Left lobe of liver (tissue), 2 donors: ENCODE results near the gene ATP9B. TPM values are rescaled to one million over a fixed set of nuclear protein-coding genes. Genes with fewer than 3 reads are reported as not detected.

ENCODE experiments used
- ATAC-seq: fragments of 200-7000 bp; cut with Tn5 transposase; one replicate; pipeline ENCODE4 v1.9.1; 2020; ENCODE audit warnings: mild to moderate bottlenecking, moderate library complexity
- DNase-seq: peaks from one replicate; pipeline ENCODE4 v3.0.0-alpha.2; 2020; ENCODE audit warnings: low spot score
- total RNA-seq: library from RNA; stranded (reverse); gene quantifications from one replicate; pipeline ENCODE4 v1.2.1, GENCODE V29; 2021
- donor health status: DM: no; HTN: no; CAD: no; lungs with moderate emphysema.
- donor health status: DM: no; HTN: yes; CAD: no.

The ATP9B gene
- total RNA-seq, 1 donor from 2014 or later, result 11.1 TPM

GRCh38 chr18:79345366-79345765 is 276.2 kb downstream of the ATP9B start:
- DNase-seq (no peak), ATAC-seq (no peak)

- no peak for ATAC-seq
Measured at GRCh38 chr18:79345981-79346380, 276.8 kb downstream of the ATP9B start.

GRCh38 chr18:79348066-79348465 is 278.9 kb downstream of the ATP9B start:
- ATAC-seq (no peak), DNase-seq (no peak)

More at GRCh38 chr18:79345981-79346380, 276.8 kb downstream of the ATP9B start:
- DNase-seq, result no peak

GRCh38 chr18:79352432-79352831 is 283.2 kb downstream of the ATP9B start:
- ATAC-seq, result no peak
- no peak for DNase-seq

GRCh38 chr18:79353267-79353666 is 284.1 kb downstream of the ATP9B start:
- DNase-seq (no peak), ATAC-seq (peak; percentile 49)

- DNase-seq (no peak), ATAC-seq (no peak)
Measured at GRCh38 chr18:79354350-79354749, 285.2 kb downstream of the ATP9B start.

GRCh38 chr18:79355433-79356335 is 286.5 kb downstream of the ATP9B start:
- no peak for DNase-seq
- no peak for ATAC-seq

- ATAC-seq (no peak), DNase-seq (no peak)
Measured at GRCh38 chr18:79356435-79356834, 287.2 kb downstream of the ATP9B start.

- DNase-seq (no peak), ATAC-seq (no peak)
Measured at GRCh38 chr18:79360933-79361332, 291.7 kb downstream of the ATP9B start.

- no peak for ATAC-seq
Measured at GRCh38 chr18:79361766-79362522, 292.8 kb downstream of the ATP9B start.

GRCh38 chr18:79365701-79366100 is 296.5 kb downstream of the ATP9B start:
- no peak for ATAC-seq

More at GRCh38 chr18:79361766-79362522, 292.8 kb downstream of the ATP9B start:
- peak; percentile 34 for DNase-seq

GRCh38 chr18:79366177-79367094 is 297.2 kb downstream of the ATP9B start:
- DNase-seq, result no peak
- no peak for ATAC-seq

More at GRCh38 chr18:79365701-79366100, 296.5 kb downstream of the ATP9B start:
- peak; percentile 30 for DNase-seq

- DNase-seq (no peak), ATAC-seq (no peak)
Measured at GRCh38 chr18:79367480-79367879, 298.3 kb downstream of the ATP9B start.

- DNase-seq, result peak; percentile 40
Measured at GRCh38 chr18:79367989-79368388, 298.8 kb downstream of the ATP9B start.

GRCh38 chr18:79368681-79369080 is 299.5 kb downstream of the ATP9B start:
- peak; percentile 29 for ATAC-seq
- peak; percentile 36 for DNase-seq

More at GRCh38 chr18:79367989-79368388, 298.8 kb downstream of the ATP9B start:
- no peak for ATAC-seq

GRCh38 chr18:79371561-79372121 is 302.4 kb downstream of the ATP9B start:
- DNase-seq (no peak), ATAC-seq (no peak)

- ATAC-seq, result no peak
- DNase-seq, result no peak
Measured at GRCh38 chr18:79372461-79372860, 303.3 kb downstream of the ATP9B start.

GRCh38 chr18:79372991-79373390 is 303.8 kb downstream of the ATP9B start:
- no peak for ATAC-seq
- DNase-seq, result no peak

- DNase-seq (no peak), ATAC-seq (no peak)
Measured at GRCh38 chr18:79373736-79374135, 304.5 kb downstream of the ATP9B start.
